Activated naive CD4-positive, alpha-beta T cell treated with anti-CD3 and anti-CD28 coated beads, Interleukin-2, amount 50 U/mL, for 24 hours (primary cell): ENCODE measurements around the gene ATP5PO.
A peak's percentile ranks its signal among the peaks of the same experiment; 100 is the strongest.

Experiments
- H3K27ac Mint-ChIP-seq: one replicate; pipeline ENCODE4 v1.8.0; 2021; ENCODE audit warnings: mild to moderate bottlenecking, mixed read lengths
- H3K27me3 Mint-ChIP-seq: one replicate; pipeline ENCODE4 v1.8.0; 2021; ENCODE audit warnings: mixed read lengths
- H3K36me3 Mint-ChIP-seq: one replicate; pipeline ENCODE4 v1.8.0; 2021; ENCODE audit warnings: mixed read lengths
- H3K4me1 Mint-ChIP-seq: one replicate; pipeline ENCODE4 v1.8.0; 2021; ENCODE audit warnings: mixed read lengths
- H3K4me3 Mint-ChIP-seq: one replicate; pipeline ENCODE4 v1.8.0; 2021; ENCODE audit warnings: mild to moderate bottlenecking, mixed read lengths
- H3K9me3 Mint-ChIP-seq: one replicate; pipeline ENCODE4 v1.8.0; 2021; ENCODE audit warnings: mixed read lengths

Gene ATP5PO

DNA sequence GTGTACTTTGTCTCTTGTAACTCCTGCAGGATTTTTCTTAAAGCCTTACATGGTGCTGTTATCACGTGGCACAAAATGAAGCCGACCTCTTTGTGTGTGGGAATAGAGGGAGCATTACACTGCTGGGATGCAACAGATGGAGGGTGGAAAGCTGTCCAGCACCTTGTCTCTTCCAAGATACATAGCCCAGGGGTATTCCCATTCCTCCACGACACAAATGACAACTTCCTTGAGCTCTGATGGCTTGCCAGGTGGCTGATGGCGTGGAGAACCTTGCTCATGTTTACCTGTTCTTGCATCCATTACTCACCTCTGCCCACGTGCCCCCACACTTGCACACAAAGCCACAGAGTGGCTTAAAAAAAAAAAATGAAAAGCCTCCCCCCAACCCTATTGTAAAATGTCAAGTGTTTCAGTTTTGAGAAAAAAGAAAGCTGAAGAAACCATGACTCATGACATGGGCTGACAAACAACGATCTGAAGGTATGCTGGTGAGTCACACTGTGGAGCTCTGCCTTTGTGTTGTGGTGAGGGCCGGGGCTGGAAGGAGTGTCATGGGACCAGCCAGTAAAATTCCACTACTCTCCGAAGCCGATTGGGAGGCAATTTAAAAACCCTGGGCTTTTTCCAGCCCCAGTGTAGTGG lies 32.0 kb upstream of the ATP5PO start:
- H3K9me3 Mint-ChIP-seq: peaks cover 4% of the 10 kb centered on the region
- no peaks in the 10 kb centered on the region for H3K27me3 Mint-ChIP-seq

DNA sequence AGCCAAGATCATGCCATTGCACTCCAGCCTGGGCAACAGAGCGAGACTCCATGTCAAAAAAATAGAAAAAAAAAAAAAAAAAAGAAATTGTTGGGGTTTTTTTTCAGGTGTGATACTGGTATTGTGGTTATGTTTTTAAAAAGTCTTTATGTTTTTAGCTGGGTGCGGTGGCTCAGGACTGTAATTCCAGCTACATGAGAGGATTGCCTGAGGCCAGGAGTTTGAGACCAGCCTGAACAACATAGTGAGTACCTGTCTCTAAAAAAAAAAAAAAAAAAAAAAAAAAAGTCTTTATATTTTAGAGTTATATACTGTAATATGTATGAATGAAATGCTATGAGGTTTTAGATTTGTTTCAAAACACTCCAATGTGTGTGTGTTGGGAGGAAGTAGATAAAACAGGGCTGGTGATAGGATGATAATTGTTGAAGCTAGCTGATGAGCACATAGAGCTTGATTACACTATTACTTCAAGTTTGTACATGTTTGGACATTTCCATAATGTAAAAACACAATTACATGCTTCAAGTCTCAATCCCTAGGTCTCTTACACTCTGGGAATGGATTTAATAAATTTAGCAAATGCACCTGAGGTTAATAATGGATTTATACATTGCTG lies 30.2 kb upstream of the ATP5PO start:
- no peaks in the 10 kb centered on the region for H3K27me3 Mint-ChIP-seq
- H3K27ac Mint-ChIP-seq: peak overlapping the region; percentile 92
- H3K9me3 Mint-ChIP-seq: peaks cover 4% of the 10 kb centered on the region
- H3K4me3 Mint-ChIP-seq: peak overlapping the region; percentile 30
- peaks cover 72% of the 10 kb centered on the region for H3K4me1 Mint-ChIP-seq
- H3K36me3 Mint-ChIP-seq: peaks cover 14% of the 10 kb centered on the region

More for the DNA sequence above, 32.0 kb upstream of the ATP5PO start:
- Mint-ChIP-seq H3K36me3 (peaks cover 15% of the 10 kb centered on the region), H3K4me3 (peak overlapping the region; percentile 67), H3K4me1 (peaks cover 77% of the 10 kb centered on the region), H3K27ac (peak overlapping the region; percentile 92)

DNA sequence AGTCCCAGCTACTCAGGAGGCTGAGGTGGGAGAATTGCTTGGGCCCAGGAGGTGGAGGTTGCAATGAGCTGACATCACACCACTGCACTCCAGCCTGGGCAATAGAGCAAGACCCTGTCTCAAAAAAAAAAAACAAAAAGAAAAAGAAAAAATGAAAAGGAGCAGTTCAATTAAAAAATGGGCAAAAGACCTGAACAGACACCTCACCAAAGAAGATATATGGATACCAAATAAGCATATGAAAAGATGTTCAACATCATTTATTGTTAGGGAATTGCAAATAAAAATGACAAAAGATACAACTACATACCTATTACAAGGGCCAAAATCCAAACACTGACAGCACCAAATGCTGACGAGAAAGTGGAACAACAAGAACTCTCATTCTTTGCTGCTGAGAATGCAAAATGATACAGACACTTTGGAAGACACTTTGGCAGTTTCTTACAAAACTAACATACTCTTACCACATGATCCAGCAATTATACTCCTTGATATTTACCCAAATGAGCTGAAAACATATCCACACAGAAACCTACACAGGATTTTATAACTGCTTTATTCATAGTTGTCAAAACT lies 28.7 kb upstream of the ATP5PO start:
- H3K36me3 Mint-ChIP-seq: peaks cover 16% of the 10 kb centered on the region
- peaks cover 71% of the 10 kb centered on the region for H3K4me1 Mint-ChIP-seq
- no peaks in the 10 kb centered on the region for H3K27me3 Mint-ChIP-seq
- H3K4me3 Mint-ChIP-seq: no peak overlapping the region
- peaks cover 4% of the 10 kb centered on the region for H3K9me3 Mint-ChIP-seq
- peak overlapping the region; percentile 94 for H3K27ac Mint-ChIP-seq

DNA sequence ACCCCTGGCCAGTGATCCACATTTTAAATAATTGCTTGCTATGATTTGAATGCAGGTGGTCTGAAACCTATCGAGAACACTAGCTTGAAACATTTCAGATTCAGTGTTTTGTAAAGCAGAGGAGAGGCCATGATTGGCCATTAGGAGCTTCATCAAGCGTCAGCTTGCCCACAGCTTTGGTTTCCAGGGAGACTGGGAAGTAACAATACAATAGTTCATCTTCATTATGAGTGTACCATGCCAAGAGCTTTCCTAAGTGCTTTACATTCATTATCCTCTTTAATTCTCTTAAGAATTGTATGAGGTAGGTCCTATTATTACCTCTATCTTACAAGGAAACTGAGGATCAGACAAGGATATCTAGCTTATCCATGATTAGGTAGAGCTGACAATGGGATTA lies 27.7 kb upstream of the ATP5PO start:
- no peaks in the 10 kb centered on the region for H3K27me3 Mint-ChIP-seq
- H3K4me1 Mint-ChIP-seq: peaks cover 71% of the 10 kb centered on the region
- peaks cover 18% of the 10 kb centered on the region for H3K36me3 Mint-ChIP-seq
- peaks cover 4% of the 10 kb centered on the region for H3K9me3 Mint-ChIP-seq
- H3K4me3 Mint-ChIP-seq: no peak overlapping the region
- peak overlapping the region; percentile 41 for H3K27ac Mint-ChIP-seq

DNA sequence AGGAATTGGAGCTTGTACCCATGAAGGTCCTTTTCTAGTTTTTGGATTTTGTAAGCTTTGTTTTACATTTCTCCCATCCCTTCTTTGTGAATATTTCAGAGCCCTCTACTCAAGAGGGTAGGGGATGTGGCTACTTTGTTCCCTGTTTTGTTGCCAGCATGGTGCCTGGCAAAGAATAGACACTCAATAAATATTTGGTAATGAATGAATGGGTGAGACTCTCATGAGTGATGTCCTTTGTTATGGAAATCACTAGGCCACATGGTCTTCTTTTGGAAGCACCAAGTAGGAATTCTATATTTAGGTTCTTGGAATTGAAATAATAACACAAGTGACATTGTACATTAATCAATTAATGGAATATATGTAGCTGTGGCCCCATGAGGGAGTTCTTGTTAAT lies 26.8 kb upstream of the ATP5PO start:
- H3K4me1 Mint-ChIP-seq: peaks cover 73% of the 10 kb centered on the region
- H3K36me3 Mint-ChIP-seq: peaks cover 18% of the 10 kb centered on the region
- no peaks in the 10 kb centered on the region for H3K27me3 Mint-ChIP-seq
- H3K27ac Mint-ChIP-seq: no peak overlapping the region
- H3K9me3 Mint-ChIP-seq: peaks cover 4% of the 10 kb centered on the region
- no peak overlapping the region for H3K4me3 Mint-ChIP-seq

DNA sequence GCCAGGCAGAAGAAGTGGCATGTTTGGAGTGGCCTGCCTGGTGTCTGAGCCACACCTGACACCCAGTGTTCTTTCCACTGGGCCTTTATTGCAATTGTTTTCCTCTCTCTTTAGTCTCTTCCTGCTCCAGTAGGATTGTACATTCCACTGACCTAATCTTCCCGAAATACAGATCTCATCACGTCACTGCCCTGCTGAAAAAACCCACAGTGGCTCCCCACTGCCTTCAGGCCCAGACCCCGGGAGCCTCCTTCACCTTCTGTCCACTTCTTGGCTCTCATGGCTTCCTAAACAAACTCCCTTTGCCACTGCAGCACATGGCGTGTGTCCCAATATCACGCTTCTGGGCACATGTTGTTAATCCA lies 25.3 kb upstream of the ATP5PO start:
- peak overlapping the region; percentile 0 for H3K4me3 Mint-ChIP-seq
- H3K9me3 Mint-ChIP-seq: peaks cover 4% of the 10 kb centered on the region
- H3K36me3 Mint-ChIP-seq: peaks cover 18% of the 10 kb centered on the region
- peak overlapping the region; percentile 94 for H3K27ac Mint-ChIP-seq
- peaks cover 73% of the 10 kb centered on the region for H3K4me1 Mint-ChIP-seq
- H3K27me3 Mint-ChIP-seq: no peaks in the 10 kb centered on the region

DNA sequence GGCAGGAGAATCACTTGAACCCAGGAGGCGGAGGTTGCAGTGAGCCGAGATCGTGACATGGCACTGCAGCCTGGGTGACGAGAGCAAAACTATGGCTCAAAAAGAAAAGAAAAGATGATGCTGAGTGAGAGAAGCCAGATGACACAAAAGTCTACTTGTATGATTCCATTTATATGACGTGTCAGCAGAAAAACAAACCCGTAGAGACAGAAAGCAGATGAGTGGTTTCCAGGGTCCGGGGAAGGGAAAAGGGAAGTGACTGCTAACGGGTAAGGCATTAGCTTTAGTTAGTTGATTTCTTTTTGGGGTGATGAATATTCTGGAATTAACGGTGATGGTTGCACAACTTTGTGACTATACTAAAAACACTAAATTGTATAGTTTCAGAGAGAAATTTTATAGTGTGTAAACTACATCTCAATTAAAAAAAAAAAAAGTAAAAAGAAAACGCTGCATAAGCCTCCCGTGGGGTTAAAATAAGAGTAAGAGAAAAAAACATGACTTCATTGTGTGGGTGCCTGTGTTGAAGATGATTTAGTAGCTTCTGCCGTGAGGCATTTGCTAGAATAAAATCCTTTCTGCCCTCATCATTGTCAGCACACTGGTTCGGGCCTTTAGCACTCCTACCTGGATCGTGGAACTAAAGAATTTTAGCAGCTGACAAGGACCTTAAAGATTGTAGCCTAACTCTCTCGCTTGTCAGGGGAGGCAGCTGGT lies 24.7 kb upstream of the ATP5PO start:
- peaks cover 4% of the 10 kb centered on the region for H3K9me3 Mint-ChIP-seq
- H3K36me3 Mint-ChIP-seq: peaks cover 18% of the 10 kb centered on the region
- no peaks in the 10 kb centered on the region for H3K27me3 Mint-ChIP-seq
- no peak overlapping the region for H3K4me3 Mint-ChIP-seq
- H3K27ac Mint-ChIP-seq: peak overlapping the region; percentile 94
- H3K4me1 Mint-ChIP-seq: peaks cover 76% of the 10 kb centered on the region

DNA sequence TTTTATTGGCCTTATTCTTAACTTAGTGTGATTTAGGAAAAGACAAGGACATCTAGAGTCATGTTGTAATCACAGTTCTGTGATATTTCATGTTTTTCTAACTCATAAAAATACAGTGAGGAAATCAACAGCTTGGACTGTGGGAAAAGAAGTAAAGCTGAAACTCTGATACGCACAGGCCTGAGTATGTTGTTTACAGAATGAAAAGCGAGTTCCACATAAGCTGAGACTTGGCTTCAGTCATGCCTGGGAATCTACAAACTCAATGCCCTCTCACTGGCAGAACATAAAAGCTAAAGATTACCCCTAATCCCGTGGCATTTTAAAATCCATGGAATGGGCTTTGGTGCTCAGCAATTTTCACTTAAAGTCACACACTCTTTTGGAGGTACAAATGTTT lies 23.6 kb upstream of the ATP5PO start:
- Mint-ChIP-seq H3K9me3 (no peaks in the 10 kb centered on the region), H3K27ac (peak overlapping the region; percentile 96), H3K27me3 (no peaks in the 10 kb centered on the region), H3K36me3 (peaks cover 12% of the 10 kb centered on the region), H3K4me3 (peak overlapping the region; percentile 36), H3K4me1 (peaks cover 75% of the 10 kb centered on the region)

DNA sequence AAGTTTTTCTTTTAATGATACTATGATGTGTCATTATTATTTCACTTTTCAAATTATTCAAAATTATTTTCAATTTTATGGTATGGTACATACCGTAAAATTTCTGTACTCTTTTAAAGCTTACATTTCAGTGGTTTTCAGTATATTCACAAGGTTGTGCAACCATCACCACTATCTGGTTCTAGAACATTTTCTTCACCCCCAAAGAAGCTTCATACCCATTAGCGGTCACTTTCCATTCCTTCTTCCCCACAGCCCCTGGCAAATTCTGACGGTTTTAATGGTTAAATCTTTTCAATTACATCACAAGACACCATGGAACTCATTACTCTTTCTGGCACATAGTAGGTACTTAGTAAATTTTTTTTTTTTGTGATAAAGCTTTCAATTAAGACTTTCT lies 22.8 kb upstream of the ATP5PO start:
- Mint-ChIP-seq H3K4me3 (no peak overlapping the region), H3K36me3 (peaks cover 9% of the 10 kb centered on the region), H3K27me3 (no peaks in the 10 kb centered on the region), H3K4me1 (peaks cover 74% of the 10 kb centered on the region), H3K27ac (peak overlapping the region; percentile 96), H3K9me3 (no peaks in the 10 kb centered on the region)

DNA sequence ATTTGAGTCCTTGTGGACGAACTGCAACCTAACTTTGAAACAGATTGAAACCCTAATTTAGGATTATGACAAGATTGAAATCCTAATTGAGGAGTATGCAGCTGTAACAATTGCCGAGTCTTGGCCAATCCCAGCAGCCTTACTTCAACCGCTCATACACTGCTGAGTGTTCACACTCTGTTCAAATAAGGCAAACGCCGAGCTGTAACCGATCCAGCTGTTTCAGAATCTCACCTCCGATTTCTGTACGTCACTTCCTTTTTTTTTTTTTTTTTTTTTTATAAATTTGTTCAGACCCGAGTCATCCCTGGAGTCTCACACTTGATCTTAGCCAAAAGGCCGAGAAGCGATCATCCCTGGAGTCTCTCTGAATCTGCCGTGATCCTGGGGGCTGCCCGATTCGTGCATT lies 22.3 kb upstream of the ATP5PO start:
- Mint-ChIP-seq H3K4me1 (peaks cover 79% of the 10 kb centered on the region), H3K27me3 (no peaks in the 10 kb centered on the region), H3K27ac (peak overlapping the region; percentile 96), H3K36me3 (peaks cover 9% of the 10 kb centered on the region), H3K9me3 (no peaks in the 10 kb centered on the region), H3K4me3 (peak overlapping the region; percentile 23)

DNA sequence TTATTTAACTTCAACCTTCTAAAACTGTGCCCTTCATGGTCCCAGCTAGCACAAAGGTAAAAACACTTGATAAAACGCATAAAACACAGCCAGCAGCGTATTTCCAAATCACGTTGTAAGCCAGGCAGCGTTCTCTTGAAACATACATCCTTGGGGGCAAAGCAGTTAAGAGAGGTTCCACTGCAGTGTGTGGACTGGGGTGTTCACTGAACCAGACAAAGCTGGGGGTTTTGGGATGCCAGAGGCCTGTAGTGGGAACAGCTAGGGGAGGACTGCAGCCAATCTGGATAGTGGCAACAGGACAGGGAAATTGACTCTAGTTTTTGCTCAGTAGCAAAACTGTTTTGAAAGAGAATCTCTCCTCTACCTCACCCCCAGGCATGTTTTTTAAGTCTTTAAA lies 21.5 kb upstream of the ATP5PO start:
- Mint-ChIP-seq H3K4me3 (peak overlapping the region; percentile 42), H3K4me1 (peaks cover 82% of the 10 kb centered on the region), H3K36me3 (peaks cover 9% of the 10 kb centered on the region), H3K9me3 (no peaks in the 10 kb centered on the region), H3K27ac (peak overlapping the region; percentile 96), H3K27me3 (no peaks in the 10 kb centered on the region)

DNA sequence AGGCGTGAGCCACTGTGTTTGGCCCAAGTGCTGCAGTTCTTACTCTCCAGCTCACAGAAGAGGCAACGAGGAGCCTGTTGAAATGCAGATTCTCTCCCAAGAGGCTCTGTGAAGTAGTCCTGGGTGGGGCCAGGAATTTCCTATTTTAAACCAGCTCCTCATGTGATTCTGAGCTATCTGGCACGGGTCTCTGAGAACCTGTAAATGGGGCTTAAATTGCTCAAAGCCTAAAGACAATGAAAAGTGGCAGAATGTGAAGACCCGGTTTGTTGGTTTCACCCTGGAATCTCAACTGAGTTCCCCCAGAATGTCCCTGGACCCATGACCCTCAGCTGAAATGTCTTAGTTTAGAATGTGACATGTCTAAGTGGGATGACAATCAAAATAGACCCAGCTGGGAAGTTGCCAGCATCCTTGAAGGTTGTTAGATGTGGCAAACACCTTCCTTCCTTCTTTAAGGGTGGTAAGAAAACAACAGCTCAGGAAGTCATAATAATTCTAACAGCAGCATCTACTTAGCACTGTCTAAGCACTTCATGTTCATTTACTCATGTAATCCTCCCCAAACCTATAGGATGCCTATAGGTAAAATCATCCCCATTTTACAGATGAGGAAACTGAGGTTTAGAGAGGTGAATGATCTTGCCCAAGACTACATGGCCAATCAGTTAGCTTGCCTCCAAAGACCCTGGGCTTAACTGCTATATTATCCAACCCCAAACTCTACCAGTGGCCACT lies 20.9 kb upstream of the ATP5PO start:
- peaks cover 88% of the 10 kb centered on the region for H3K4me1 Mint-ChIP-seq
- H3K9me3 Mint-ChIP-seq: no peaks in the 10 kb centered on the region
- H3K27me3 Mint-ChIP-seq: no peaks in the 10 kb centered on the region
- H3K27ac Mint-ChIP-seq: peak overlapping the region; percentile 96
- H3K36me3 Mint-ChIP-seq: peaks cover 9% of the 10 kb centered on the region
- H3K4me3 Mint-ChIP-seq: peak overlapping the region; percentile 42

DNA sequence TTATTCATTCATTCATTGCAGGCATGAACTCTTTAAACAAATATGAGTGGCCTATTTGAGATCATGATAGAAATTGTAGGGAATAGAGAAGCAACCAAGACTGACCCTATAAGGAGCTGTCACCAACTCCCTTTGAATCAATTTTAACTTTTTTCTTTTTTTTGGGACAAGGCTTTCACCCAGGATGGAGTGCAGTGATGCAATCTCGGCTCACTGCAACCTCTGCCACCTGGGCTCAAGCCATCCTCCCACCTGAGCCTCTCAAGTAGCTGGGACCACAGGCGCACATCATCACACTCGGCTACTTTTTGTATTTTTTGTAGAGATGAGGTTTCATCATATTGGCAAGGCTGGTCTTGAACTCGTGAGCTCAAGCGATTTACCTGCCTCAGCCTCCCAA lies 17.1 kb upstream of the ATP5PO start:
- Mint-ChIP-seq H3K4me3 (peak overlapping the region; percentile 96), H3K27me3 (no peaks in the 10 kb centered on the region), H3K27ac (peak overlapping the region; percentile 100), H3K4me1 (peaks cover 56% of the 10 kb centered on the region), H3K36me3 (peaks cover 2% of the 10 kb centered on the region), H3K9me3 (no peaks in the 10 kb centered on the region)

DNA sequence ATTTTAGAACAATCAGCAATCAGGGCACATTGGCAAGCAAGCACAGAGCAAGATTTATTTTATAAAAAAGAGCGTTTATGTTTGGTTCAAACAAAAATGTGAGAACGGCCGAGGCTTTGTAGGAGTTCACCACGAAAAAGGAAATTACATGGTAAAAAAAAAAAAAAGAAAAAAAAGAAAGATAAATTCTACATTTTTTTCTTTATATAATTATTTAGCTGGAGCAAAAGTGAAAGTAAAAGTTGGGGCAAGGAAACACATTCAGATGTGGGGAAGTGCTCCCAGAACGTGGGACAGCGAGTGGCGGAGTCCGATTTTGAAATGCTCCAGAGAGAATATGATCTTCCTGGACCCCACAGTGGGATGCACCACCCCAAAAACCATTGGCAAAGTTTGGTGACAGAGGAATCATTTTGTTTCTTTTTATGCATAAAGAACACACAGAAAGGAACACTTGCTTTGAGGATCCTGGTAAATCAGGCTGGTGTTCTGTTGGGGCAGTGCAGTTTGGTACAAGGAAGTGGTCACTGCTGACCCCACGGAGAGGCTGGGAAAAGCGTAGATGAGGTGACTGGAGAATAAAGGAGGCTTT lies 16.3 kb upstream of the ATP5PO start:
- Mint-ChIP-seq H3K4me1 (peaks cover 48% of the 10 kb centered on the region), H3K36me3 (peaks cover 2% of the 10 kb centered on the region), H3K4me3 (peak overlapping the region; percentile 96), H3K27me3 (no peaks in the 10 kb centered on the region), H3K27ac (peak overlapping the region; percentile 100), H3K9me3 (no peaks in the 10 kb centered on the region)
